Osteoblast (primary cell): ENCODE results near the gene NEMP2. TPM values are rescaled to one million over a fixed set of nuclear protein-coding genes. Genes with fewer than 3 reads are reported as not detected.

Experiments used
- DNase-seq: peaks from one replicate; pipeline ENCODE4 v3.0.0; 2011; ENCODE audit warnings: low spot score, mixed read lengths; ENCODE audit not compliant: insufficient read length; ENCODE audit errors: missing footprints
- H2AFZ ChIP-seq: 2 replicates; pipeline ENCODE4 v1.6.0; 2011; ENCODE audit warnings: mild to moderate bottlenecking, low read length
- H3K27ac ChIP-seq: 2 replicates; pipeline ENCODE4 v1.5.1; 2011; ENCODE audit warnings: mild to moderate bottlenecking, low read depth, low read length, moderate library complexity
- H3K27me3 ChIP-seq: 2 replicates; pipeline ENCODE4 v1.6.0; 2012; ENCODE audit warnings: mild to moderate bottlenecking, control low read depth, inconsistent platforms, low read length, moderate library complexity; ENCODE audit not compliant: insufficient read depth
- H3K36me3 ChIP-seq: 2 replicates; pipeline ENCODE4 v1.5.1; 2011; ENCODE audit warnings: mild to moderate bottlenecking, low read length, control low read depth, moderate library complexity; ENCODE audit not compliant: insufficient read depth
- H3K4me1 ChIP-seq: 2 replicates; pipeline ENCODE4 v1.5.1; 2011; ENCODE audit warnings: mild to moderate bottlenecking, low read length, control low read depth, moderate library complexity; ENCODE audit not compliant: insufficient read depth
- H3K4me2 ChIP-seq: 2 replicates; pipeline ENCODE4 v1.6.0; 2011; ENCODE audit warnings: mild to moderate bottlenecking, low read length; ENCODE audit not compliant: insufficient read depth
- H3K4me3 ChIP-seq: fragments of 200-600 bp; sonication (generic); 3 replicates; pipeline ENCODE4 v1.5.1; 2012; ENCODE audit warnings: mild to moderate bottlenecking, low read length, inconsistent platforms; ENCODE audit not compliant: insufficient read depth
- H3K79me2 ChIP-seq: 2 replicates; pipeline ENCODE4 v1.6.0; 2012; ENCODE audit warnings: mild to moderate bottlenecking, low read length, control low read depth, inconsistent platforms; ENCODE audit not compliant: insufficient read depth
- H3K9me3 ChIP-seq: 2 replicates; pipeline ENCODE4 v1.5.1; 2011; ENCODE audit warnings: low read depth, low read length, control low read depth
- H4K20me1 ChIP-seq: 2 replicates; pipeline ENCODE4 v1.6.0; 2012; ENCODE audit warnings: mild to moderate bottlenecking, low read length, control low read depth; ENCODE audit not compliant: insufficient read depth
- total RNA-seq: library from RNA; depleted of rRNA; stranded (reverse); fragments of >200 nt; gene quantifications from 2 replicates; pipeline ENCODE4 v1.2.3, GENCODE V29; 2012
- TF ChIP-seq, protein P1 (sequence below): IDR thresholded peaks from 2 replicates; pipeline ENCODE4 v1.5.1; 2011; ENCODE audit warnings: mild to moderate bottlenecking, low read depth, low read length, moderate library complexity; ENCODE audit errors: extremely low read depth

The NEMP2 gene
- total RNA-seq, 1 donor, result 4.7 TPM

DNA sequence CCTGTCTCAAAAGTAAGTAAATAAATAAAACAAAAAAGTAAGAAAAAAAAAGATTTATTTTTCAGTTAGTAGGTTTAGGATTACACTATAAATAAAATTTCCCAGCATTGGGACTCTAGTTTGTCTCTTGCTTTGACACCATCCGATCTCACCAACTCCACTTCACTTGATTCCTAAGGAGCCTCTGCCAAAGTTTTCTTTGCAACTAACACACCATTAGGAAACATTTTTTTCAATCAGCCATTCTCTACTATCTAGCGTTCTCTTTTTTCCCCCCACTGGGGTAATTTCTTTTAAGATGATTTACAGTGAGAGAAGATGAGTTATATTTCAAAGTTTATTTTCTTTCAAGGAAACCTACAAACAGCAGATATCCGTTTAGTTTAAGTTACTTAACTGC, 10.6 kb upstream of the NEMP2 start:
- H3K27ac ChIP-seq, result peak overlapping the region; percentile 87
- H3K4me3 ChIP-seq, result peak overlapping the region; percentile 55
- no peaks in the 10 kb centered on the region for H3K27me3 ChIP-seq
- no peaks in the 10 kb centered on the region for H3K79me2 ChIP-seq
- TF ChIP-seq, protein P1, sequence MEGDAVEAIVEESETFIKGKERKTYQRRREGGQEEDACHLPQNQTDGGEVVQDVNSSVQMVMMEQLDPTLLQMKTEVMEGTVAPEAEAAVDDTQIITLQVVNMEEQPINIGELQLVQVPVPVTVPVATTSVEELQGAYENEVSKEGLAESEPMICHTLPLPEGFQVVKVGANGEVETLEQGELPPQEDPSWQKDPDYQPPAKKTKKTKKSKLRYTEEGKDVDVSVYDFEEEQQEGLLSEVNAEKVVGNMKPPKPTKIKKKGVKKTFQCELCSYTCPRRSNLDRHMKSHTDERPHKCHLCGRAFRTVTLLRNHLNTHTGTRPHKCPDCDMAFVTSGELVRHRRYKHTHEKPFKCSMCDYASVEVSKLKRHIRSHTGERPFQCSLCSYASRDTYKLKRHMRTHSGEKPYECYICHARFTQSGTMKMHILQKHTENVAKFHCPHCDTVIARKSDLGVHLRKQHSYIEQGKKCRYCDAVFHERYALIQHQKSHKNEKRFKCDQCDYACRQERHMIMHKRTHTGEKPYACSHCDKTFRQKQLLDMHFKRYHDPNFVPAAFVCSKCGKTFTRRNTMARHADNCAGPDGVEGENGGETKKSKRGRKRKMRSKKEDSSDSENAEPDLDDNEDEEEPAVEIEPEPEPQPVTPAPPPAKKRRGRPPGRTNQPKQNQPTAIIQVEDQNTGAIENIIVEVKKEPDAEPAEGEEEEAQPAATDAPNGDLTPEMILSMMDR, result no peak
- DNase-seq, result no peak
- no peaks in the 10 kb centered on the region for H4K20me1 ChIP-seq
- H3K9me3 ChIP-seq, result peaks cover 5% of the 10 kb centered on the region
- peak overlapping the region; percentile 72 for H2AFZ ChIP-seq
- peaks cover 24% of the 10 kb centered on the region for H3K4me1 ChIP-seq
- no peaks in the 10 kb centered on the region for H3K36me3 ChIP-seq
- H3K4me2 ChIP-seq, result peak overlapping the region; percentile 78

DNA sequence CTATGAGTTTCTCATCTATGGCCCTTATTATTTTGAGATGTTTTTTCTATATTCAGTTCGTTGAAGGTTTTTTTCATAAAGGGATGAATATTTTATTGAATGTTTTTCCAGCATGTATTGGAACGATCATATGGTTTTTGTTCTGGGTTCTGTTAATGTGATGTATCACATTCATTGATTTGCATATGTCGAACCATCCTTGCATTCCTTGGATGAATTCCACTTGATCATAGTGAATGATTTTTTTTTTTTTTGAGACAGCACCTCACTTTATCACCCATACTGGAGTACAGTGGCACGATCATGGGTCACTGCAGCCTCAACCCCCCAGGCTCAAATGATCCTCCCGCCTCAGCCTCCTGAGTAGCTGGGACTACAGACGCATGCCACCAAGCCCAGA, 5.5 kb upstream of the NEMP2 start:
- DNase-seq, result no peak

DNA sequence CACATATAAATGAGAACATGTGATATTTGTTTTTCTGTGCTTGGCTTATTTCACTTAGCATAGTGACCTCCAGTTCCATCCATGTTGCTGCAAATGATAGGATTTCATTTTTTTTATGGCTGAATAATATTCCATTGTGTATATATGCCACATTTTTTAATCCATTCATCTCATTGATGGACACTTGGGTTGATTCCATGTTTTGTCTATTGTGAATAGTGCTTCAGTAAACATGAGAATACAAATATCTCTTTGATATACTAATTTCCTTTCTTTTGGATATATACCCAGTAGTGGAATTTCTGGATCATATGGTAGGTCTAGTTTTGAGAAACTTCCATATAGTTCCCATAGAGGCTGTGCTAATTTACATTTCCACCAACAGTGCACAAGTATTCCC, 3.7 kb upstream of the NEMP2 start:
- Histone ChIP-seq H3K27me3 (no peaks in the 10 kb centered on the region), H4K20me1 (no peaks in the 10 kb centered on the region), H2AFZ (no peak overlapping the region), H3K27ac (no peak overlapping the region), H3K4me3 (no peak overlapping the region), H3K4me1 (peaks cover 10% of the 10 kb centered on the region), H3K4me2 (no peak overlapping the region), H3K79me2 (peaks cover 4% of the 10 kb centered on the region), H3K9me3 (peaks cover 5% of the 10 kb centered on the region), H3K36me3 (no peaks in the 10 kb centered on the region)
- no peak for DNase-seq
- TF ChIP-seq, protein P1, result no peak

More for the DNA sequence above, 5.5 kb upstream of the NEMP2 start:
- Histone ChIP-seq H3K4me2 (no peak overlapping the region), H3K4me3 (no peak overlapping the region), H4K20me1 (no peaks in the 10 kb centered on the region), H2AFZ (no peak overlapping the region), H3K79me2 (no peaks in the 10 kb centered on the region), H3K36me3 (no peaks in the 10 kb centered on the region), H3K27ac (no peak overlapping the region), H3K27me3 (no peaks in the 10 kb centered on the region), H3K4me1 (peaks cover 12% of the 10 kb centered on the region), H3K9me3 (peaks cover 5% of the 10 kb centered on the region)
- TF ChIP-seq, protein P1, result no peak

DNA sequence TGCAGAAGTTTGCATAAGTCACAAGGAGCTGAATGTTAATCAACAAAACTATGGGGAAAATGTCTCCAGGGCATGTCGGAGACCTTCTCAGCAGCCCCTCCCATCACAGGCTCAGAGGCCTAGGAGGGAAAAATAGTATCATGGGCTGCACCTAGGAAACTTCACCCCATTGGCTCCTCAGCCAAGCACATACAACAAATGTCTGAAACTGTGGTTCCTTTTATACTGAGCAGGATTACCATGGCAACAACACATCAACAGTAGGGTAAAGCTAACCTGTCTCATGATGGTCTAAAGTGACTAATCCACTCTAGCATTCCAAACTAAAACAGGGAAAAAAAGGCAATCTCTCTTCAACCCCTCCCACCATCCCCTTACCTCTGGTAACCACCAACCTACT, 3.2 kb upstream of the NEMP2 start:
- Histone ChIP-seq H3K4me3 (no peak overlapping the region), H2AFZ (no peak overlapping the region), H3K27me3 (no peaks in the 10 kb centered on the region), H3K36me3 (no peaks in the 10 kb centered on the region), H3K9me3 (peaks cover 5% of the 10 kb centered on the region), H3K4me1 (peaks cover 9% of the 10 kb centered on the region), H3K27ac (no peak overlapping the region), H3K79me2 (peaks cover 4% of the 10 kb centered on the region), H4K20me1 (no peaks in the 10 kb centered on the region), H3K4me2 (no peak overlapping the region)
- DNase-seq, result no peak
- TF ChIP-seq, protein P1, result no peak
